Liver (tissue), 9 donors: ENCODE measurements around the gene TRUB1. TPM values are rescaled to one million over a fixed set of nuclear protein-coding genes. Genes with fewer than 3 reads are reported as not detected.
A peak's percentile ranks its signal among the peaks of the same experiment; 100 is the strongest.

ENCODE experiments used
- DNase-seq: peaks from one replicate; pipeline ENCODE4 v3.0.0-alpha.2; 2017; ENCODE audit warnings: low spot score
- H3K27ac ChIP-seq, 2 donors: one replicate each; pipeline ENCODE4 v1.7.0; 2013; ENCODE audit warnings: inconsistent platforms in 2 of 2, low read length in 2 of 2, control low read depth in 1 of 2, low read depth in 1 of 2, mild to moderate bottlenecking in 1 of 2
- H3K27me3 ChIP-seq, 4 donors: one replicate each; pipeline versions ENCODE4 v1.6.1 to v1.7.0; 2013; ENCODE audit warnings: low read length in 3 of 4, inconsistent platforms in 1 of 4, mild to moderate bottlenecking in 1 of 4, moderate library complexity in 1 of 4; ENCODE audit not compliant: control insufficient read depth in 4 of 4, insufficient read depth in 4 of 4
- H3K36me3 ChIP-seq, 4 donors: one replicate each; pipeline versions ENCODE4 v1.6.1 to v1.7.0; 2013; ENCODE audit warnings: low read length in 3 of 4, mild to moderate bottlenecking in 3 of 4, low read depth in 1 of 4, moderate library complexity in 1 of 4; ENCODE audit not compliant: control insufficient read depth in 4 of 4, insufficient read depth in 3 of 4
- H3K4me1 ChIP-seq, 4 donors: one replicate each; pipeline versions ENCODE4 v1.6.1 to v1.7.0; 2013; ENCODE audit warnings: low read length in 3 of 4, mild to moderate bottlenecking in 3 of 4, moderate library complexity in 1 of 4; ENCODE audit not compliant: control insufficient read depth in 4 of 4, insufficient read depth in 4 of 4
- H3K4me3 ChIP-seq, 3 donors: one replicate each; pipeline versions ENCODE4 v1.6.1 to v1.7.0; 2013; ENCODE audit warnings: low read length in 3 of 3, control low read depth in 1 of 3, low read depth in 1 of 3, mild to moderate bottlenecking in 1 of 3
- H3K9ac ChIP-seq, 2 donors: one replicate each; pipeline ENCODE4 v1.7.0; 2013; ENCODE audit warnings: low read length in 2 of 2, mild to moderate bottlenecking in 2 of 2, moderate library complexity in 2 of 2, control low read depth in 1 of 2, low read depth in 1 of 2
- H3K9me3 ChIP-seq, 4 donors: one replicate each; pipeline versions ENCODE4 v1.6.1 to v1.7.0; 2013; ENCODE audit warnings: low read length in 3 of 4; ENCODE audit not compliant: control insufficient read depth in 4 of 4
- EGR1 ChIP-seq, 2 donors: IDR thresholded peaks; 2 replicates each; pipeline ENCODE4 v1.6.1; 2016 to 2018; ENCODE audit warnings: antibody characterized with exemption in 2 of 2, low read depth in 2 of 2
- FOXA1 ChIP-seq: IDR thresholded peaks from 2 replicates; pipeline ENCODE4 v1.6.1; 2016; ENCODE audit warnings: antibody characterized with exemption
- FOXA2 ChIP-seq: IDR thresholded peaks from 2 replicates; pipeline ENCODE4 v1.6.1; 2016; ENCODE audit warnings: antibody characterized with exemption
- GABPA ChIP-seq, 2 donors: IDR thresholded peaks in 1 of 2; conservative IDR thresholded peaks in 1 of 2; 2 replicates each; pipeline ENCODE4 v1.6.1; 2016; ENCODE audit warnings: antibody characterized with exemption in 2 of 2, mild to moderate bottlenecking in 1 of 2, moderate library complexity in 1 of 2
- HNF4A ChIP-seq, 2 donors: conservative IDR thresholded peaks; 2 replicates each; pipeline ENCODE4 v1.6.1; 2016; ENCODE audit warnings: antibody characterized with exemption in 2 of 2, mild to moderate bottlenecking in 2 of 2
- HNF4G ChIP-seq: IDR thresholded peaks from 2 replicates; pipeline ENCODE4 v1.6.1; 2016; ENCODE audit warnings: antibody characterized with exemption
- JUND ChIP-seq, 2 donors: IDR thresholded peaks; 2 replicates each; pipeline ENCODE4 v1.6.1; 2016; ENCODE audit warnings: antibody characterized with exemption in 2 of 2
- NR2F2 ChIP-seq: IDR thresholded peaks from 2 replicates; pipeline ENCODE4 v1.6.1; 2016; ENCODE audit warnings: antibody characterized with exemption
- RAD21 ChIP-seq, 2 donors: IDR thresholded peaks; 2 replicates each; pipeline ENCODE4 v1.6.1; 2016; ENCODE audit warnings: antibody characterized with exemption in 2 of 2, mild to moderate bottlenecking in 2 of 2
- REST ChIP-seq: IDR thresholded peaks from 2 replicates; pipeline ENCODE4 v1.6.1; 2016; ENCODE audit warnings: antibody characterized with exemption, mild to moderate bottlenecking
- RXRA ChIP-seq, 2 donors: IDR thresholded peaks; 2 replicates each; pipeline ENCODE4 v1.6.1; 2017 to 2018; ENCODE audit warnings: antibody characterized with exemption in 2 of 2, mild to moderate bottlenecking in 1 of 2
- SP1 ChIP-seq: IDR thresholded peaks from 2 replicates; pipeline ENCODE4 v1.6.1; 2018; ENCODE audit warnings: antibody characterized with exemption, mild to moderate bottlenecking
- TAF1 ChIP-seq: conservative IDR thresholded peaks from 2 replicates; pipeline ENCODE4 v1.6.1; 2016; ENCODE audit warnings: antibody characterized with exemption, mild to moderate bottlenecking
- YY1 ChIP-seq: IDR thresholded peaks from 2 replicates; pipeline ENCODE4 v1.6.1; 2016; ENCODE audit warnings: antibody characterized with exemption, mild to moderate bottlenecking
- WGBS: extraction: QIAGEN DNeasy Blood & Tissue Kit; methylation state at CpG from one replicate; pipeline ENCODE4 v1.1.7; 2013; 5-methylcytosine and 5-hydroxymethylcytosine counted together
- polyA plus RNA-seq, 2 donors: library from polyadenylated mRNA; stranded (reverse) in 1 of 2; unstranded in 1 of 2; fragments of 200-250 nt in 1 of 2; fragments of >200 nt in 1 of 2; fragmentation: Nextera tagmentation in 1 of 2; extraction: Ambion mirVana in 1 of 2; gene quantifications; one replicate each; pipeline versions ENCODE4 v1.2.1 to v1.2.3, GENCODE V29; 2013 to 2015
- total RNA-seq, 2 donors: library from RNA; depleted of rRNA; stranded (reverse); fragments of >200 nt; gene quantifications; one replicate each; pipeline ENCODE4 v1.2.3, GENCODE V29; 2014
- TF ChIP-seq, protein P1 (sequence below): IDR thresholded peaks from 2 replicates; pipeline ENCODE4 v1.6.1; 2016; ENCODE audit warnings: antibody characterized with exemption
- TF ChIP-seq, protein P2 (sequence below): IDR thresholded peaks from 2 replicates; pipeline ENCODE4 v1.6.1; 2016; ENCODE audit warnings: antibody characterized with exemption
- TF ChIP-seq, protein P3 (sequence below): fragments of 150-350 bp; IDR thresholded peaks from 2 replicates; pipeline ENCODE4 v1.5.1; 2017; ENCODE audit warnings: improper control_type of control experiment, low read depth, low read length; ENCODE audit not compliant: missing input control
- TF ChIP-seq, protein P4 (sequence below): IDR thresholded peaks from 2 replicates; pipeline ENCODE4 v1.6.1; 2016; ENCODE audit warnings: antibody characterized with exemption
- donor health status: healthy.
- donor health status: healthy.
- donor health status: healthy.
- donor health status: healthy.
- donor health status: healthy.

TRUB1 gene
- total RNA-seq (10 to 100 TPM; 10.5 to 14.1 TPM), polyA plus RNA-seq (1 to 10 TPM; 6.1 to 6.2 TPM)

- Histone ChIP-seq H3K27me3 (no peaks in the 10 kb centered on the region), H3K9ac (peak within 1 kb of the TSS; percentile 88 to 90), H3K4me3 (peak within 1 kb of the TSS; percentile 83 to 97 (median 91)), H3K27ac (peak within 1 kb of the TSS; percentile 79 to 81), H3K9me3 (no peaks in the 10 kb centered on the region), H3K36me3 (peaks cover 5 to 8% (median 6%) of the 10 kb centered on the region in 4 donors), H3K4me1 (peaks cover 7 to 20% (median 12%) of the 10 kb centered on the region in 4 donors)
- TF ChIP-seq, protein P1, sequence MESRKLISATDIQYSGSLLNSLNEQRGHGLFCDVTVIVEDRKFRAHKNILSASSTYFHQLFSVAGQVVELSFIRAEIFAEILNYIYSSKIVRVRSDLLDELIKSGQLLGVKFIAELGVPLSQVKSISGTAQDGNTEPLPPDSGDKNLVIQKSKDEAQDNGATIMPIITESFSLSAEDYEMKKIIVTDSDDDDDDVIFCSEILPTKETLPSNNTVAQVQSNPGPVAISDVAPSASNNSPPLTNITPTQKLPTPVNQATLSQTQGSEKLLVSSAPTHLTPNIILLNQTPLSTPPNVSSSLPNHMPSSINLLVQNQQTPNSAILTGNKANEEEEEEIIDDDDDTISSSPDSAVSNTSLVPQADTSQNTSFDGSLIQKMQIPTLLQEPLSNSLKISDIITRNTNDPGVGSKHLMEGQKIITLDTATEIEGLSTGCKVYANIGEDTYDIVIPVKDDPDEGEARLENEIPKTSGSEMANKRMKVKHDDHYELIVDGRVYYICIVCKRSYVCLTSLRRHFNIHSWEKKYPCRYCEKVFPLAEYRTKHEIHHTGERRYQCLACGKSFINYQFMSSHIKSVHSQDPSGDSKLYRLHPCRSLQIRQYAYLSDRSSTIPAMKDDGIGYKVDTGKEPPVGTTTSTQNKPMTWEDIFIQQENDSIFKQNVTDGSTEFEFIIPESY: peak; percentile 88
- TF ChIP-seq JUND (IDR thresholded peaks at IDR 0.05) (peak in 1 of 2 donors; percentile 39), EGR1 (IDR thresholded peaks at IDR 0.05; ENCODE audit: low read depth in 2 of 2) (no peak), RAD21 (IDR thresholded peaks at IDR 0.05) (no peak), FOXA1 (no peak), FOXA2 (no peak), NR2F2 (no peak), REST (peak; percentile 78), HNF4G (peak; percentile 60), HNF4A (conservative IDR thresholded peaks at IDR 0.05) (peak; percentile 42 to 87), RXRA (IDR thresholded peaks at IDR 0.05) (peak; percentile 26 to 35), TAF1 (peak; percentile 94), SP1 (peak; percentile 73), GABPA (IDR thresholded peaks at IDR 0.05 in 1 of 2, conservative IDR thresholded peaks at IDR 0.05 in 1 of 2) (peak in 1 of 2 donors; percentile 69), YY1 (peak; percentile 99)
- TF ChIP-seq, protein P2, sequence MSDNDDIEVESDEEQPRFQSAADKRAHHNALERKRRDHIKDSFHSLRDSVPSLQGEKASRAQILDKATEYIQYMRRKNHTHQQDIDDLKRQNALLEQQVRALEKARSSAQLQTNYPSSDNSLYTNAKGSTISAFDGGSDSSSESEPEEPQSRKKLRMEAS: peak; percentile 29
- TF ChIP-seq, protein P3, sequence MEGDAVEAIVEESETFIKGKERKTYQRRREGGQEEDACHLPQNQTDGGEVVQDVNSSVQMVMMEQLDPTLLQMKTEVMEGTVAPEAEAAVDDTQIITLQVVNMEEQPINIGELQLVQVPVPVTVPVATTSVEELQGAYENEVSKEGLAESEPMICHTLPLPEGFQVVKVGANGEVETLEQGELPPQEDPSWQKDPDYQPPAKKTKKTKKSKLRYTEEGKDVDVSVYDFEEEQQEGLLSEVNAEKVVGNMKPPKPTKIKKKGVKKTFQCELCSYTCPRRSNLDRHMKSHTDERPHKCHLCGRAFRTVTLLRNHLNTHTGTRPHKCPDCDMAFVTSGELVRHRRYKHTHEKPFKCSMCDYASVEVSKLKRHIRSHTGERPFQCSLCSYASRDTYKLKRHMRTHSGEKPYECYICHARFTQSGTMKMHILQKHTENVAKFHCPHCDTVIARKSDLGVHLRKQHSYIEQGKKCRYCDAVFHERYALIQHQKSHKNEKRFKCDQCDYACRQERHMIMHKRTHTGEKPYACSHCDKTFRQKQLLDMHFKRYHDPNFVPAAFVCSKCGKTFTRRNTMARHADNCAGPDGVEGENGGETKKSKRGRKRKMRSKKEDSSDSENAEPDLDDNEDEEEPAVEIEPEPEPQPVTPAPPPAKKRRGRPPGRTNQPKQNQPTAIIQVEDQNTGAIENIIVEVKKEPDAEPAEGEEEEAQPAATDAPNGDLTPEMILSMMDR: no peak
- TF ChIP-seq, protein P4, sequence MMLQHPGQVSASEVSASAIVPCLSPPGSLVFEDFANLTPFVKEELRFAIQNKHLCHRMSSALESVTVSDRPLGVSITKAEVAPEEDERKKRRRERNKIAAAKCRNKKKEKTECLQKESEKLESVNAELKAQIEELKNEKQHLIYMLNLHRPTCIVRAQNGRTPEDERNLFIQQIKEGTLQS: peak; percentile 94
- WGBS: under 1% methylated on average over 46 of the region's 46 CpGs
- peak; percentile 82 for DNase-seq
These were observed at the start of gene TRUB1 for GRCh38 chr10:114937962-114938855. TRUB1 (plus strand) TSS chr10:114938195; CDS start chr10:114938254, 59 bp downstream.
